A549 (cell line): ENCODE measurements around the gene KIF16B.

Source experiments
- CHD4 ChIP-seq: fragments of 200-600 bp; sonication (generic); IDR thresholded peaks from 2 replicates; pipeline ENCODE4 v1.6.1; 2016; ENCODE audit warnings: antibody characterized with exemption, mild to moderate bottlenecking, borderline replicate concordance
- CTCF ChIP-seq: fragments of >200 bp; sonication (Bioruptor Twin); formaldehyde crosslinking; IDR thresholded peaks from 3 replicates; pipeline ENCODE4 v1.5.1; 2016
- MAZ ChIP-seq: fragments of 150-350 bp; IDR thresholded peaks from 2 replicates; pipeline ENCODE4 v1.6.1; 2014; ENCODE audit warnings: antibody characterized with exemption, low read depth, low read length, borderline replicate concordance
- RAD21 ChIP-seq, 2 experiments: fragments of >200 bp in 1 of 2; sonication (Bioruptor Twin) in 1 of 2; formaldehyde crosslinking in 1 of 2; IDR thresholded peaks in 1 of 2; conservative IDR thresholded peaks in 1 of 2; 2 replicates in 1 of 2; 3 replicates in 1 of 2; pipeline ENCODE4 v1.6.1; 2012 to 2018; ENCODE audit warnings: inconsistent platforms in 1 of 2
- REST ChIP-seq: fragments of 200-600 bp; sonication (generic); IDR thresholded peaks from 2 replicates; pipeline ENCODE4 v1.6.1; 2016; ENCODE audit warnings: antibody characterized with exemption, mild to moderate bottlenecking, moderate library complexity
- RFX5 ChIP-seq: fragments of 450-650 bp; IDR thresholded peaks from 2 replicates; pipeline ENCODE4 v1.7.1; 2014; ENCODE audit warnings: antibody characterized with exemption, mild to moderate bottlenecking, moderate library complexity

GRCh38 chr20:16514140-16514539 lies 59.1 kb downstream of the KIF16B start:
- no peak for TF ChIP-seq MAZ
- no peak for TF ChIP-seq RAD21 (conservative IDR thresholded peaks at IDR 0.05 in 1 of 2, IDR thresholded peaks at IDR 0.05 in 1 of 2)
- no peak for TF ChIP-seq CTCF
- no peak for TF ChIP-seq RFX5
- TF ChIP-seq REST = no peak
- no peak for TF ChIP-seq CHD4
